ENCODE results near the gene PTPRU.
"Not testable (repeated sequence)": the region's sequence is repeated elsewhere in the genome, so short reads cannot be mapped to it uniquely, and the experiment has no call there.

The PTPRU gene

GRCh38 chr1:29291756-29292155, 55.4 kb downstream of the PTPRU start:
- Histone ChIP-seq H3K9ac (no peak overlapping the region), H3K4me1 (no peaks in the 10 kb centered on the region), H2AFZ (no peak overlapping the region), H3K4me3 (ENCODE audit: low read depth, low read length) (no peak overlapping the region), H3K4me2 (ENCODE audit: low read length) (no peak overlapping the region), H3K9me3 (ENCODE audit: control insufficient read depth, low read length) (no peaks in the 10 kb centered on the region), H3K27ac (no peak overlapping the region), H3K36me3 (ENCODE audit: control insufficient read depth, insufficient read depth, low read length) (no peaks in the 10 kb centered on the region), H3K79me2 (no peaks in the 10 kb centered on the region), H3K27me3 (ENCODE audit: control insufficient read depth, insufficient read depth, low read length) (no peaks in the 10 kb centered on the region)
- no peak for TF ChIP-seq CTCF (IDR thresholded peaks at IDR 0.05)

GRCh38 chr1:29292344-29292743, 56.0 kb downstream of the PTPRU start:
- no peak overlapping the region for H3K4me2 ChIP-seq (ENCODE audit: low read length)
- H3K4me3 ChIP-seq (ENCODE audit: low read depth, low read length): no peak overlapping the region
- no peaks in the 10 kb centered on the region for H3K27me3 ChIP-seq (ENCODE audit: control insufficient read depth, insufficient read depth, low read length)
- no peak for TF ChIP-seq CTCF (IDR thresholded peaks at IDR 0.05)
- H2AFZ ChIP-seq: no peak overlapping the region
- no peaks in the 10 kb centered on the region for H3K36me3 ChIP-seq (ENCODE audit: control insufficient read depth, insufficient read depth, low read length)
- no peaks in the 10 kb centered on the region for H3K9me3 ChIP-seq (ENCODE audit: control insufficient read depth, low read length)
- H3K9ac ChIP-seq: no peak overlapping the region
- H3K79me2 ChIP-seq: no peaks in the 10 kb centered on the region
- H3K4me1 ChIP-seq: no peaks in the 10 kb centered on the region
- H3K27ac ChIP-seq: no peak overlapping the region

- TF ChIP-seq CTCF (IDR thresholded peaks at IDR 0.05): no peak
- H3K79me2 ChIP-seq: no peaks in the 10 kb centered on the region
- H2AFZ ChIP-seq: no peak overlapping the region
- H3K4me1 ChIP-seq: no peaks in the 10 kb centered on the region
- no peak overlapping the region for H3K4me3 ChIP-seq (ENCODE audit: low read depth, low read length)
- no peak overlapping the region for H3K9ac ChIP-seq
- no peaks in the 10 kb centered on the region for H3K9me3 ChIP-seq (ENCODE audit: control insufficient read depth, low read length)
- no peak overlapping the region for H3K4me2 ChIP-seq (ENCODE audit: low read length)
- H3K36me3 ChIP-seq (ENCODE audit: control insufficient read depth, insufficient read depth, low read length): no peaks in the 10 kb centered on the region
- no peak overlapping the region for H3K27ac ChIP-seq
- no peaks in the 10 kb centered on the region for H3K27me3 ChIP-seq (ENCODE audit: control insufficient read depth, insufficient read depth, low read length)
These were observed 61.1 kb downstream of the PTPRU start for GRCh38 chr1:29297450-29297849.

GRCh38 chr1:29298246-29298645, 61.9 kb downstream of the PTPRU start:
- H3K4me2 ChIP-seq (ENCODE audit: low read length): no peak overlapping the region
- H3K4me1 ChIP-seq: no peaks in the 10 kb centered on the region
- no peak overlapping the region for H3K9ac ChIP-seq
- H3K27ac ChIP-seq: no peak overlapping the region
- no peak overlapping the region for H2AFZ ChIP-seq
- H3K9me3 ChIP-seq (ENCODE audit: control insufficient read depth, low read length): no peaks in the 10 kb centered on the region
- no peaks in the 10 kb centered on the region for H3K27me3 ChIP-seq (ENCODE audit: control insufficient read depth, insufficient read depth, low read length)
- no peak for TF ChIP-seq CTCF (IDR thresholded peaks at IDR 0.05)
- H3K4me3 ChIP-seq (ENCODE audit: low read depth, low read length): no peak overlapping the region
- no peaks in the 10 kb centered on the region for H3K79me2 ChIP-seq
- H3K36me3 ChIP-seq (ENCODE audit: control insufficient read depth, insufficient read depth, low read length): no peaks in the 10 kb centered on the region

GRCh38 chr1:29299446-29299845, 63.1 kb downstream of the PTPRU start:
- Histone ChIP-seq H3K9me3 (ENCODE audit: control insufficient read depth, low read length) (no peaks in the 10 kb centered on the region), H3K27ac (no peak overlapping the region), H3K4me1 (no peaks in the 10 kb centered on the region), H3K4me2 (ENCODE audit: low read length) (no peak overlapping the region), H2AFZ (no peak overlapping the region), H3K79me2 (no peaks in the 10 kb centered on the region), H3K9ac (no peak overlapping the region), H3K36me3 (ENCODE audit: control insufficient read depth, insufficient read depth, low read length) (no peaks in the 10 kb centered on the region), H3K27me3 (ENCODE audit: control insufficient read depth, insufficient read depth, low read length) (no peaks in the 10 kb centered on the region), H3K4me3 (ENCODE audit: low read depth, low read length) (no peak overlapping the region)
- no peak for TF ChIP-seq CTCF (IDR thresholded peaks at IDR 0.05)

- H3K9ac ChIP-seq; H2AFZ ChIP-seq; H3K9me3 ChIP-seq (ENCODE audit: control insufficient read depth, low read length); H3K27ac ChIP-seq; H3K4me3 ChIP-seq (ENCODE audit: low read depth, low read length); H3K27me3 ChIP-seq (ENCODE audit: control insufficient read depth, insufficient read depth, low read length); H3K79me2 ChIP-seq; H3K36me3 ChIP-seq (ENCODE audit: control insufficient read depth, insufficient read depth, low read length); H3K4me2 ChIP-seq (ENCODE audit: low read length); H3K4me1 ChIP-seq: not testable (repeated sequence)
These were observed 65.4 kb downstream of the PTPRU start for GRCh38 chr1:29301732-29302131.

Data from parathyroid adenoma (tissue), 2 donors.